CD4-positive, alpha-beta T cell treated with Interleukin-21 for 1 hour (primary cell): Measurements from ENCODE around the gene ZNF562.

Experiments
- DNase-seq: peaks from one replicate; pipeline ENCODE4 v3.0.0-alpha.2; 2020

ZNF562 gene

GRCh38 chr19:9641810-9642209 lies 33.1 kb downstream of the ZNF562 start:
- DNase-seq, result no peak

- DNase-seq, result no peak
Measured at GRCh38 chr19:9640956-9641355, 33.9 kb downstream of the ZNF562 start.

- DNase-seq, result no peak
Measured at GRCh38 chr19:9636018-9636417, 38.9 kb downstream of the ZNF562 start.

GRCh38 chr19:9627856-9628255 lies 47.0 kb downstream of the ZNF562 start:
- no peak for DNase-seq

GRCh38 chr19:9622531-9622930 lies 52.4 kb downstream of the ZNF562 start:
- DNase-seq, result no peak

- peak; percentile 91 for DNase-seq
Measured at GRCh38 chr19:9621156-9622037, 53.5 kb downstream of the ZNF562 start, which contains the start of gene ZNF561. TSS of gene ZNF561 (minus strand) at chr19:9621232. CDS start at chr19:9619456, 1,776 bp downstream.

- no peak for DNase-seq
Measured at GRCh38 chr19:9620842-9621155, 54.1 kb downstream of the ZNF562 start.

- DNase-seq, result no peak
Measured at GRCh38 chr19:9615844-9616243, 59.1 kb downstream of the ZNF562 start.

GRCh38 chr19:9610484-9611113 lies 64.3 kb downstream of the ZNF562 start:
- no peak for DNase-seq

- no peak for DNase-seq
Measured at GRCh38 chr19:9608912-9609311, 66.0 kb downstream of the ZNF562 start.

GRCh38 chr19:9597027-9597426 lies 77.9 kb downstream of the ZNF562 start:
- no peak for DNase-seq
